ENCODE measurements around the gene CFLAR.

The CFLAR gene

GRCh38 chr2:201197781-201198180 lies 81.8 kb downstream of the CFLAR start:
- ATAC-seq: no peak
- TF ChIP-seq ESRRG (CRISPR knock-in tag; IDR thresholded peaks at IDR 0.05) (no peak), ZNF8 (CRISPR knock-in tag; IDR thresholded peaks at IDR 0.05) (no peak), ZFP3 (CRISPR knock-in tag; IDR thresholded peaks at IDR 0.05) (no peak), TCF4 (CRISPR knock-in tag; IDR thresholded peaks at IDR 0.05; ENCODE audit: borderline replicate concordance) (no peak), SNAI2 (CRISPR knock-in tag; IDR thresholded peaks at IDR 0.05) (no peak), ZNF565 (CRISPR knock-in tag; conservative IDR thresholded peaks at IDR 0.05; ENCODE audit: low read depth) (no peak), OSR1 (CRISPR knock-in tag; IDR thresholded peaks at IDR 0.05) (no peak)
- TF ChIP-seq, protein P1, sequence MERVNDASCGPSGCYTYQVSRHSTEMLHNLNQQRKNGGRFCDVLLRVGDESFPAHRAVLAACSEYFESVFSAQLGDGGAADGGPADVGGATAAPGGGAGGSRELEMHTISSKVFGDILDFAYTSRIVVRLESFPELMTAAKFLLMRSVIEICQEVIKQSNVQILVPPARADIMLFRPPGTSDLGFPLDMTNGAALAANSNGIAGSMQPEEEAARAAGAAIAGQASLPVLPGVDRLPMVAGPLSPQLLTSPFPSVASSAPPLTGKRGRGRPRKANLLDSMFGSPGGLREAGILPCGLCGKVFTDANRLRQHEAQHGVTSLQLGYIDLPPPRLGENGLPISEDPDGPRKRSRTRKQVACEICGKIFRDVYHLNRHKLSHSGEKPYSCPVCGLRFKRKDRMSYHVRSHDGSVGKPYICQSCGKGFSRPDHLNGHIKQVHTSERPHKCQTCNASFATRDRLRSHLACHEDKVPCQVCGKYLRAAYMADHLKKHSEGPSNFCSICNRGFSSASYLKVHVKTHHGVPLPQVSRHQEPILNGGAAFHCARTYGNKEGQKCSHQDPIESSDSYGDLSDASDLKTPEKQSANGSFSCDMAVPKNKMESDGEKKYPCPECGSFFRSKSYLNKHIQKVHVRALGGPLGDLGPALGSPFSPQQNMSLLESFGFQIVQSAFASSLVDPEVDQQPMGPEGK (CRISPR knock-in tag; IDR thresholded peaks at IDR 0.05; ENCODE audit: borderline replicate concordance): no peak
- TF ChIP-seq, protein P2, sequence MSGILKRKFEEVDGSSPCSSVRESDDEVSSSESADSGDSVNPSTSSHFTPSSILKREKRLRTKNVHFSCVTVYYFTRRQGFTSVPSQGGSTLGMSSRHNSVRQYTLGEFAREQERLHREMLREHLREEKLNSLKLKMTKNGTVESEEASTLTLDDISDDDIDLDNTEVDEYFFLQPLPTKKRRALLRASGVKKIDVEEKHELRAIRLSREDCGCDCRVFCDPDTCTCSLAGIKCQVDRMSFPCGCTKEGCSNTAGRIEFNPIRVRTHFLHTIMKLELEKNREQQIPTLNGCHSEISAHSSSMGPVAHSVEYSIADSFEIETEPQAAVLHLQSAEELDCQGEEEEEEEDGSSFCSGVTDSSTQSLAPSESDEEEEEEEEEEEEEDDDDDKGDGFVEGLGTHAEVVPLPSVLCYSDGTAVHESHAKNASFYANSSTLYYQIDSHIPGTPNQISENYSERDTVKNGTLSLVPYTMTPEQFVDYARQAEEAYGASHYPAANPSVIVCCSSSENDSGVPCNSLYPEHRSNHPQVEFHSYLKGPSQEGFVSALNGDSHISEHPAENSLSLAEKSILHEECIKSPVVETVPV (CRISPR knock-in tag; IDR thresholded peaks at IDR 0.05): no peak

- no peak for ATAC-seq
- TF ChIP-seq ISL1 (CRISPR knock-in tag; IDR thresholded peaks at IDR 0.05) (peak; percentile 71), PPARA (CRISPR knock-in tag; IDR thresholded peaks at IDR 0.05; ENCODE audit: borderline replicate concordance) (no peak), TCF4 (CRISPR knock-in tag; IDR thresholded peaks at IDR 0.05; ENCODE audit: borderline replicate concordance) (peak; percentile 89), TSHZ2 (CRISPR knock-in tag; IDR thresholded peaks at IDR 0.05) (peak; percentile 71; the same call in 1 of the 2 replicates), ZNF565 (CRISPR knock-in tag; conservative IDR thresholded peaks at IDR 0.05; ENCODE audit: low read depth) (no peak), ZFP3 (CRISPR knock-in tag; IDR thresholded peaks at IDR 0.05) (no peak), CREB5 (CRISPR knock-in tag; IDR thresholded peaks at IDR 0.05; ENCODE audit: low read depth) (peak; percentile 57; the same call in 1 of the 2 replicates), ESRRG (CRISPR knock-in tag; IDR thresholded peaks at IDR 0.05) (no peak), GLIS3 (CRISPR knock-in tag; IDR thresholded peaks at IDR 0.05) (no peak), TOX (CRISPR knock-in tag; IDR thresholded peaks at IDR 0.05; ENCODE audit: borderline replicate concordance) (no peak)
- TF ChIP-seq, protein P2 (CRISPR knock-in tag; IDR thresholded peaks at IDR 0.05): 0 out of 2 replicates have a peak, but pooled peaks have one; percentile 31
Observed at GRCh38 chr2:201199847-201200246, 83.9 kb downstream of the CFLAR start.

DNA sequence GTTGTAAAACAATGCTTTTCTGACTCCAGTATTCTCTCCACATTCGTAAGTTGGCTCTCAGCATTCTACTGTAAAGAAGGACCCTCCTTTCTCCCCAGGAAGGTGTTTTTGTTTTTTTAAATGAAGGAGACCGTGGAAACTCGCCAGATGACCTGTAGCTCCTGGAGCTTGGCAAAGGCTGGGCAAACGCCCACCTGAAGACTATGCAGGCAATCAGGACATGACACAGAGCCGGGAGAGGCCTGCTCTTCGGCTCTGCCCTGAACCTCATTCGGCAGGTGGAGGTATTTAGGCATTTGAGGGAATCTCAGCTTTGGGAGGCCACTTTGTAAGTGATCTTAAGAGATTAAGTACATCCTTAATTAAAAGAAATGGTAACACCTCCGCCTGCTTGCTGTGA lies 84.4 kb downstream of the CFLAR start:
- ATAC-seq: no peak
- TF ChIP-seq SNAI2 (CRISPR knock-in tag; IDR thresholded peaks at IDR 0.05) (no peak), OSR1 (CRISPR knock-in tag; IDR thresholded peaks at IDR 0.05) (no peak), TOX (CRISPR knock-in tag; IDR thresholded peaks at IDR 0.05; ENCODE audit: borderline replicate concordance) (no peak), ESRRG (CRISPR knock-in tag; IDR thresholded peaks at IDR 0.05) (no peak), POU6F1 (CRISPR knock-in tag; IDR thresholded peaks at IDR 0.05; ENCODE audit: borderline replicate concordance, low read depth) (no peak), PPARA (CRISPR knock-in tag; IDR thresholded peaks at IDR 0.05; ENCODE audit: borderline replicate concordance) (no peak), ZC3H10 (CRISPR knock-in tag; IDR thresholded peaks at IDR 0.05) (no peak), TSHZ2 (CRISPR knock-in tag; IDR thresholded peaks at IDR 0.05) (no peak), CSDC2 (CRISPR knock-in tag; IDR thresholded peaks at IDR 0.05) (no peak)
- TF ChIP-seq, protein P1 (CRISPR knock-in tag; IDR thresholded peaks at IDR 0.05; ENCODE audit: borderline replicate concordance): no peak
- TF ChIP-seq, protein P2 (CRISPR knock-in tag; IDR thresholded peaks at IDR 0.05): no peak
